Endothelial cell of umbilical vein (primary cell): Measurements from ENCODE around the gene GIMAP2. TPM values are rescaled to one million over a fixed set of nuclear protein-coding genes. Genes with fewer than 3 reads are reported as not detected.

Experiments used
- BruUV-seq: library from RNA; stranded (reverse); fragments of 400-500 nt; replicated peaks from 2 replicates; lab custom pipeline; 2021; lab: Mats Ljungman, UMichigan
- CTCF ChIA-PET: fragments of 300-600, 350-600 bp; sonication (Branson Sonifier 250); formaldehyde crosslinking; loops from one replicate; lab custom pipeline; 2021; ENCODE audit warnings: antibody characterized with exemption, inconsistent platforms; lab: Charles Lee
- POLR2A ChIA-PET: fragments of 300-600, 350-600 bp; sonication (Branson Sonifier 250); formaldehyde crosslinking; loops from one replicate; lab custom pipeline; 2021; ENCODE audit warnings: antibody characterized with exemption, inconsistent platforms; lab: Charles Lee
- DNase-seq: peaks from one replicate; pipeline ENCODE4 v3.0.0-alpha.2; 2011; ENCODE audit warnings: low read depth, low spot score
- FAIRE-seq: peaks from 2 replicates; lab custom pipeline; 2011; peaks lifted over from hg19 to GRCh38; lab: Jason Lieb, UNC
- H2AFZ ChIP-seq: 2 replicates; pipeline ENCODE4 v1.6.0; 2012; ENCODE audit warnings: low read depth, low read length, control low read depth, inconsistent platforms
- H3K27ac ChIP-seq: 2 replicates; pipeline ENCODE4 v1.5.1; 2011; ENCODE audit warnings: low read depth, mild to moderate bottlenecking, control low read depth, low read length, moderate library complexity; ENCODE audit not compliant: insufficient read depth
- H3K27me3 ChIP-seq, 2 experiments: 2 replicates each; pipeline versions ENCODE4 v1.6.0 to v1.6.1; 2011; ENCODE audit warnings: low read length in 2 of 2, mixed read lengths in 1 of 2; ENCODE audit not compliant: control insufficient read depth in 2 of 2, insufficient read depth in 2 of 2
- H3K36me3 ChIP-seq, 2 experiments: 2 replicates in 1 of 2; 3 replicates in 1 of 2; pipeline ENCODE4 v1.5.1; 2011; ENCODE audit warnings: low read length in 2 of 2, mild to moderate bottlenecking in 1 of 2, moderate library complexity in 1 of 2; ENCODE audit not compliant: control insufficient read depth in 2 of 2, insufficient read depth in 2 of 2; ENCODE audit errors: extremely low read depth in 1 of 2
- H3K4me1 ChIP-seq: 3 replicates; pipeline ENCODE4 v1.5.1; 2011; ENCODE audit warnings: mild to moderate bottlenecking, low read length; ENCODE audit not compliant: control insufficient read depth, insufficient read depth; ENCODE audit errors: extremely low read depth
- H3K4me2 ChIP-seq: 2 replicates; pipeline ENCODE4 v1.6.1; 2011; ENCODE audit warnings: low read length, control low read depth, mixed read lengths; ENCODE audit not compliant: insufficient read depth
- H3K4me3 ChIP-seq, 3 experiments: fragments of 200-600 bp in 1 of 3; sonication (generic), shearing (Covaris generic) in 1 of 3; replicated peaks in 1 of 3; 2 replicates each; pipeline ENCODE4 v1.5.1; 2011 to 2016; ENCODE audit warnings: control low read depth in 3 of 3, low read length in 3 of 3, mild to moderate bottlenecking in 2 of 3, inconsistent platforms in 1 of 3, low read depth in 1 of 3, moderate library complexity in 1 of 3; ENCODE audit not compliant: insufficient read depth in 1 of 3
- H3K79me2 ChIP-seq: 2 replicates; pipeline ENCODE4 v1.6.0; 2012; ENCODE audit warnings: low read length, inconsistent platforms; ENCODE audit not compliant: control insufficient read depth, insufficient read depth
- H3K9ac ChIP-seq: replicated peaks from 2 replicates; pipeline ENCODE3; 2011; ENCODE audit warnings: low read length, control low read depth; ENCODE audit not compliant: insufficient read depth; ENCODE audit errors: extremely low read depth
- H3K9me1 ChIP-seq: replicated peaks from 3 replicates; pipeline ENCODE4 v1.6.0; 2011; ENCODE audit warnings: mild to moderate bottlenecking, low read length; ENCODE audit not compliant: control insufficient read depth, insufficient read depth; ENCODE audit errors: extremely low read depth
- H3K9me3 ChIP-seq: replicated peaks from 2 replicates; pipeline ENCODE4 v1.5.1; 2012; ENCODE audit warnings: low read length, inconsistent platforms; ENCODE audit not compliant: control insufficient read depth, insufficient read depth
- H4K20me1 ChIP-seq: replicated peaks from 2 replicates; pipeline ENCODE3; 2011; ENCODE audit warnings: mild to moderate bottlenecking, low read length; ENCODE audit not compliant: control insufficient read depth, insufficient read depth; ENCODE audit errors: extremely low read depth
- CTCF ChIP-seq, 2 donors: IDR thresholded peaks; 1 replicate in 1 of 2; 2 replicates in 1 of 2; pipeline ENCODE4 v1.5.1; 2011; ENCODE audit warnings: low read length in 2 of 2, mild to moderate bottlenecking in 2 of 2, moderate library complexity in 2 of 2, control low read depth in 1 of 2, inconsistent platforms in 1 of 2, low read depth in 1 of 2; ENCODE audit not compliant: insufficient read depth in 1 of 2; ENCODE audit errors: extremely low read depth in 1 of 2
- EZH2 ChIP-seq: IDR thresholded peaks from 2 replicates; pipeline ENCODE4 v1.6.1; 2012; ENCODE audit warnings: borderline replicate concordance, low read depth, mild to moderate bottlenecking, moderate library complexity, low read length, inconsistent platforms; ENCODE audit not compliant: severe bottlenecking
- FOS ChIP-seq: IDR thresholded peaks from 2 replicates; pipeline ENCODE4 v1.6.1; 2011; ENCODE audit warnings: mild to moderate bottlenecking, low read length, moderate library complexity, borderline replicate concordance; ENCODE audit not compliant: insufficient read depth
- GATA2 ChIP-seq: IDR thresholded peaks from 2 replicates; pipeline ENCODE4 v1.7.0; 2011; ENCODE audit warnings: low read depth, mild to moderate bottlenecking, moderate library complexity, mixed read lengths, low read length; ENCODE audit not compliant: insufficient read length, insufficient read depth
- JUN ChIP-seq: IDR thresholded peaks from 2 replicates; pipeline ENCODE4 v1.6.1; 2011; ENCODE audit warnings: borderline replicate concordance, low read depth; ENCODE audit not compliant: insufficient read length, insufficient read depth
- MAX ChIP-seq: IDR thresholded peaks from 2 replicates; pipeline ENCODE4 v1.6.1; 2011; ENCODE audit not compliant: insufficient read depth, insufficient read length
- MYC ChIP-seq: IDR thresholded peaks from one replicate; pipeline ENCODE4 v1.6.1; 2011; ENCODE audit warnings: mild to moderate bottlenecking, low read depth, low read length
- POLR2A ChIP-seq: IDR thresholded peaks from 2 replicates; pipeline ENCODE4 v1.6.1; 2012; ENCODE audit warnings: low read depth, mild to moderate bottlenecking, control low read depth, low read length
- POLR2AphosphoS5 ChIP-seq: IDR thresholded peaks from 2 replicates; pipeline ENCODE4 v1.6.1; 2012; ENCODE audit warnings: low read depth, mild to moderate bottlenecking, control low read depth, low read length, moderate library complexity; ENCODE audit not compliant: insufficient read depth
- dilution Hi-C: fragments of 300-500 bp; cut with MboI; formaldehyde crosslinking; loops from one replicate; pipeline ENCODE4 v1.15.0; 2019; ENCODE audit warnings: low sequenced_read_pairs; ENCODE audit not compliant: extremely low pct_ligation_motif_present
- intact Hi-C: fragments of 100-400 bp; cut with micrococcal nuclease; formaldehyde crosslinking; loops from one replicate; pipeline ENCODE4 v1.10.0; 2022
- polyA plus RNA-seq, 4 experiments: library from polyadenylated mRNA; depleted of rRNA in 3 of 4; stranded (reverse) in 3 of 4; unstranded in 1 of 4; fragments of >200 nt; gene quantifications; 2 replicates each; pipeline versions ENCODE4 v1.2.1 to v1.2.3, GENCODE V29; 2011 to 2012; ENCODE audit warnings: missing spikeins in 1 of 4
- total RNA-seq: library from RNA; stranded (reverse); gene quantifications from 2 replicates; pipeline ENCODE4 v1.2.3, GENCODE V29; 2021

The GIMAP2 gene
- total and polyA plus RNA-seq, 2 donors (not counting 3 experiments of a cell fraction or from before 2014, with no cell fraction given) = 21.3 to 27.9 TPM

- Histone ChIP-seq H3K4me2 (no peak overlapping the region), H3K9me3 (no peaks in the 10 kb centered on the region), H2AFZ (no peak overlapping the region), H3K36me3 (peaks cover 0 to 2% of the 10 kb centered on the region in 2 experiments), H3K4me3 (no peak overlapping the region), H3K27ac (no peak overlapping the region), H3K79me2 (no peaks in the 10 kb centered on the region), H3K9me1 (no peaks in the 10 kb centered on the region), H3K9ac (no peak overlapping the region), H3K27me3 (no peaks in the 10 kb centered on the region), H3K4me1 (no peaks in the 10 kb centered on the region), H4K20me1 (no peaks in the 10 kb centered on the region)
- CTCF ChIA-PET = interaction anchor here (2.1 kb wide), 1 partner anchor 27 kb away, joined by 8 read pairs; no protein-coding TSS in a partner anchor
- POLR2A ChIA-PET = no interaction called here
- no TSS peak for BruUV-seq
- dilution Hi-C loops = no loop called here
- no peak for FAIRE-seq
- DNase-seq = no peak
- intact Hi-C loops = no loop called here
- no peak for TF ChIP-seq CTCF (IDR thresholded peaks at IDR 0.05; ENCODE audit: extremely low read depth in 1 of 2, insufficient read depth in 1 of 2, low read depth in 1 of 2, low read length in 2 of 2)
- no peak for TF ChIP-seq FOS
- no peak for TF ChIP-seq MYC
- no peak for TF ChIP-seq POLR2A
- no peak for TF ChIP-seq JUN
- no peak for TF ChIP-seq MAX
- no peak for TF ChIP-seq POLR2AphosphoS5
- TF ChIP-seq GATA2 = no peak
- TF ChIP-seq EZH2 = no peak
Observed at GRCh38 chr7:150728011-150728410, 42.5 kb downstream of the GIMAP2 start.
